ENCODE results near the gene MOGAT3.

MOGAT3 gene

DNA sequence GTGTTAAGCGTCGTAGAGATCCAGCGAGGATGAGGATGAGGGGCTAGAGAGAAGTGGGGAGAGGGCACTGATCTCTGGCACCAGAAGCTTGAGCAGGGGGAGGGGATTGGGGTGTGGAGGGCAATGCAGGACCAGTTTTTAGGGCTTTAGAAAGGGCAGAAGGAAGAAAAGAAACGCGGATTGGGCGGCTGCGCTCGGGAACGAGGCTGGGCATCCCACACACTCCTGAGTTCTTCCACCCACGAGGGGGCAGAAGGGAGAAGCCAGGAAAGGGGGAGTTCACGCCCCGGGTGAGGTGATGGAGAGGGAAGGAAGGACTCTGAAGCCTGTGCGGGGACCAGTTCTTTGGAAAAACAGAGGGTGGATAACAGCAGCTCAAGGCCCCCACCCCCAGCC lies 29.4 kb downstream of the MOGAT3 start:
- DNase-seq (ENCODE audit: low read depth), result no peak
- no peak overlapping the region for H3K4me3 ChIP-seq (ENCODE audit: low read length)

DNA sequence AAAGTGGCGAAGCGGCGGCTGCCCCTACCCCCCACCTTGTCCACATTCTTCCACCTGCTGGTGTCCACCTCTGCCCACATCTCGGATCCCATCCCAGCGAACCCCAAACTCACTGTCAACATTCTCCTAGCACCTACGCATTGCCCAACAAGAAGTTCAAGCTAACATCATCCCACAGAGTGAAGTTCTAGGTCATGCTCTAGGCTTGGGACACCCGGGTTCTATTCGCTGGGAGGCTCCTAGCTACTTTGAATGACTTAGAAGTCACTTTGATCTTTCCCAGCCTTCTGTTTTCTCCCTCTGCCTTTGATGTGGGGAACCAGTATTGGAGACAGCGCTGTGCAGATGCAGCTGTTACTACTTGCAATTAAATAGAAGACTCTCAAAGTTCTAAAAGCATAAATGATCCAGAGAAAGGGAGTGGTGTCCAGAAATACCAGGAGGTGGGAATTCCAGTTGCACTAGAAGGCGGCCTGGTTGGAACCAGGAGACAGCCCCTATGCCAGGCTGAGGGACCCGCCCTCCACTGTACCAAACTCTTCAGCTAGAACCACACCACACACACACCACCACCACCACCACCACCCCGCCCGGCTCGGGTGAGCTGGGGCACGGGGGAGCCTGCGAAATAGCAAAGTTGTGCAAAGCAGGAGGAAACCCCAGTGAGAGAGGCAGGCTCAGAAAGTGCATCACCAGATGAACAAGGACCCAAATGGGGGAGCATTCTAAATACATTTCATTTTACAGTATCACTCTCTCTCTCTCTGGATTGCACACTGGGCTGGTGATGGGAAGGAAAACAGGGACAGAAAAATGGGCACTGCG lies 30.0 kb downstream of the MOGAT3 start:
- no peak overlapping the region for H3K4me3 ChIP-seq (ENCODE audit: low read length)
- DNase-seq (ENCODE audit: low read depth), result no peak
- TF ChIP-seq, protein P1, sequence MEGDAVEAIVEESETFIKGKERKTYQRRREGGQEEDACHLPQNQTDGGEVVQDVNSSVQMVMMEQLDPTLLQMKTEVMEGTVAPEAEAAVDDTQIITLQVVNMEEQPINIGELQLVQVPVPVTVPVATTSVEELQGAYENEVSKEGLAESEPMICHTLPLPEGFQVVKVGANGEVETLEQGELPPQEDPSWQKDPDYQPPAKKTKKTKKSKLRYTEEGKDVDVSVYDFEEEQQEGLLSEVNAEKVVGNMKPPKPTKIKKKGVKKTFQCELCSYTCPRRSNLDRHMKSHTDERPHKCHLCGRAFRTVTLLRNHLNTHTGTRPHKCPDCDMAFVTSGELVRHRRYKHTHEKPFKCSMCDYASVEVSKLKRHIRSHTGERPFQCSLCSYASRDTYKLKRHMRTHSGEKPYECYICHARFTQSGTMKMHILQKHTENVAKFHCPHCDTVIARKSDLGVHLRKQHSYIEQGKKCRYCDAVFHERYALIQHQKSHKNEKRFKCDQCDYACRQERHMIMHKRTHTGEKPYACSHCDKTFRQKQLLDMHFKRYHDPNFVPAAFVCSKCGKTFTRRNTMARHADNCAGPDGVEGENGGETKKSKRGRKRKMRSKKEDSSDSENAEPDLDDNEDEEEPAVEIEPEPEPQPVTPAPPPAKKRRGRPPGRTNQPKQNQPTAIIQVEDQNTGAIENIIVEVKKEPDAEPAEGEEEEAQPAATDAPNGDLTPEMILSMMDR (IDR thresholded peaks at IDR 0.05; ENCODE audit: insufficient read depth, low read depth, low read length, missing control alignments), result no peak

More for the DNA sequence above, 29.4 kb downstream of the MOGAT3 start:
- TF ChIP-seq, protein P1 (IDR thresholded peaks at IDR 0.05; ENCODE audit: insufficient read depth, low read depth, low read length, missing control alignments), result peak; percentile 7

DNA sequence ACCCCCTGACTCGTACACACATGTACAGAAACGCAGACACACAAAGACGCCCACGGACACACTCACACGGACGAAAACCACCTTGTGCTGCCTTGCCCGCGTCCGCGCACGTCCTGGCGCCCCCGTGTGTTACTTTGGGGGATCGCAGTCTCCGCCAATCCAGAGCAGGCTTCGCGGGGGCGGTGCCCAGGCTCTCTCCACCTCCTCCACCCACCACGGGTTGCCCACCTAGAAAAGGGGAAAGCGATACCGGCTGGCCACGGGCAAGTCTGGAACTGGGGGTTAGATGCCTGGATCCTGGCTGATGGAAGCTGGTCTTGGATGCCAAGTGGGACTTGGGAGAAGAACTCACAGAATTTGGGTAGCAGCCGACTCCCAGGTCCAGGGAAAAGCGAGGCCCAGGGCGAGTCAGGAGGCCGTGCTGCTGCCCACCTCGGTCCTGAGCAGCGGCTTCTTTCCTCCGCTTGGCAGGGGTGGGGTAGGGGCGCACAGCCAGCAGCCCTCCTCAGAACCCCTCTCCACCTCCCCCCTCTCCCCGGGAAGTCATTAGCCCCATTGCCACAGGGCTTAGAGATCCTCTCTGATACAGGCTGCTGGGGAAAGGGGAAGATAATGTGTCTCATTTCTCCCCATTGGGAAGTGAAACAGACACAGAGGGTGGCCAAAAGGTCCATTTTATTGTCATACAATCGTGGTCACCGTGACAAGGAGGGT lies 30.8 kb downstream of the MOGAT3 start:
- peak; percentile 63 for DNase-seq (ENCODE audit: low read depth)
- TF ChIP-seq, protein P1 (IDR thresholded peaks at IDR 0.05; ENCODE audit: insufficient read depth, low read depth, low read length, missing control alignments), result peak; percentile 87
- no peak overlapping the region for H3K4me3 ChIP-seq (ENCODE audit: low read length)

DNA sequence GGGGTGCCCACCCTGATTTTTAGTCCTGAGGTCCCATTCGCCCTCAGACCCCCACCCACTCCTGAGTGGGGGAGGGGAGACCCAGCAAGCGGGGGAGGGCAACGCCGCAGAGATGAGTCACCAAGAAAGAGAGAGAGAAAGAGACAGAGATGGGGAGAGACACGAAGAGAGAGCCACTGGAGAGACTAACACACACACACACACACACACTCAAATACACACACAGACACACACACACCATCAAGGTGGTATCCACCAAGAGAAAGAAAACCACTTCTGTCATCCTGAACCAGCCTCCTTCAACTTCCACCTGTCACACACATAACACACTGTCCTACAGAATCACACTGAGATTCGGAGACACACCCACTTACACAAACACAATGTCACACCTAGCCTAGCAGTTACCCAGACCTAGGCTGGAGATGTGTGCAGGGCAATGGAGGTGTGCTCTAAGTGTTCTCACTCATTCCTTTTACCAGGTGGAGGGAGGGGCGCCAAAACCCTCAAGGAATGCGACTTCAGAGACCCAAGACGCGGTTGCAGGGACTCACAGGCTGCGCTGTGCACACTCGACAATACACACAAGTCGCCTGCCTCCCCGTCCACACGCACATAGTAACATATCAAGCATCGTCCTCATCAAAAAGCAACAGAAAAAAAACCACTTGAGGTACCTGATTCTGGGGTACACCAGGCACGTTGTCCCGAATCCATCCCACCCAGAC lies 31.6 kb downstream of the MOGAT3 start:
- no peak overlapping the region for H3K4me3 ChIP-seq (ENCODE audit: low read length)
- DNase-seq (ENCODE audit: low read depth), result no peak
- TF ChIP-seq, protein P1 (IDR thresholded peaks at IDR 0.05; ENCODE audit: insufficient read depth, low read depth, low read length, missing control alignments), result no peak

DNA sequence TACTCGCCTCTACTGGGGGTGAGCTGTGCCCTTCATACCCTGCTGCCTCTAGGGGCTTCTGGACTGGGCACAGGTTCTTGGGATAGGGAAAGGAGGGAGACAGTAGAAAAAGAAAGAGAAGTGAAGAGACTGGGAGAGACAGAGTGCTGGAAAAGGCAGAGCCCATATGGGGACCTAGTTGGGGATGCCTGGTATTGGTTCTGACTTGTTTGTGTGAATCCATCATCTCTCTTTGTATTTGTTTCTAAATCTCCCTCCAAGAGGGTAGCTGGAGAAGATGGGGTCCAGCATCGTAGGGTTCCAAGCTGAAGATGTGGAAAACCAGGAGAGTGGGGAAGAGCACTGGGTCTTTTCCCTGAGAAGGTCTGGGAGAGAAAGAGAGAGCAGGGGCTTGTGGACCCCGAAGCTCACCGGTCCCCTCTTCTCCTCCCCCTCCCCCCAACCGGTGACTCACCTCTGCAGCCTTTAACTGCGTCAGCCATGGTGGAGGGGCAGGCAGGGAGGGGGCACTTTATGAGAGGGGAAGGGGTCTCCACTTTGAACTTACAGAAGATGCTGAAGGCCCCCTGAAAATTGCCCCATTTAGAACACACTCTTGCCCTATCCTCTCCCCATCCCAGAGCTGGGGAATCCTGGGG lies 32.3 kb downstream of the MOGAT3 start:
- TF ChIP-seq, protein P1 (IDR thresholded peaks at IDR 0.05; ENCODE audit: insufficient read depth, low read depth, low read length, missing control alignments), result no peak
- H3K4me3 ChIP-seq (ENCODE audit: low read length), result no peak overlapping the region
- no peak for DNase-seq (ENCODE audit: low read depth)

DNA sequence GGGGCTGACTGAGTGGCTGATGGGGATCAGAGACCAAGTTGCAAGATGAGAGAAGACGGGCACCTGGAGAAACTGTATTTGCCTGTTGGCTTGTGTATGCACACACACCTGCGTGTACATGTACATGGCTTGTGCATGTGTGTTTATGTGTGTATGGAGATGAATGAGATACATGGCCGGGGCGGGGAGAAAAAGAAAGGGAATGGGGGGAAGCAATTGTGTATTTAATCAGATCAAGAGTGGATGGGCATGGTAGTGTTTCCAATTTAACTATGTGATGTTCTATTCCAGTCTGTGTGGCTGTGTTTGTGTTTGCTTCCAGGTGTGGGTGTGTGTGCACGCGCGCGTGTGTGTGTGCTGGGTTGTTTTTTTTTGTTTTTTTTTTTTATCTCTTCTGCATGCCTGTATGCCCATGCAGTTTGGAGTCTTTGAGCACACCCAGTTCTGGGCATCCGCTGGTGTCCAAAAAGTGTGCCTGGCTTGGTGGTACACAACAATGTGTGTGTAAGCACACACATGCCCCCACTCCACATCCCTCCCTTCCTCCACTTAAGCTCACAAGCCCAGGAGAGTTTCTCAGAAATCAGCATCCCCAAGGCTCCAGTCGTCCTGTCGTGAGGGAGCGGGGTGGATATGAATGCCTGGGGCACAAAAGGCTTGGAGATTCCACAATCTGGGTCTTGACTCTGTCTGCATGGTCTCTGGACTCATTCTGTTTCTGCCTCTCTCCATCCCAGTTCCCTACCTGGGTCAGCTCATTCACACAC lies 33.0 kb downstream of the MOGAT3 start:
- H3K4me3 ChIP-seq (ENCODE audit: low read length), result no peak overlapping the region
- no peak for DNase-seq (ENCODE audit: low read depth)
- TF ChIP-seq, protein P1 (IDR thresholded peaks at IDR 0.05; ENCODE audit: insufficient read depth, low read depth, low read length, missing control alignments), result no peak
